SU-DHL-6 (cell line): ENCODE measurements around the gene IFNA2.

ENCODE experiments used
- H2AFZ ChIP-seq: fragments of 200-600 bp; sonication (generic); 2 replicates; pipeline ENCODE4 v1.6.1; 2014; ENCODE audit warnings: low read depth, mild to moderate bottlenecking, moderate library complexity, mixed read lengths, antibody characterized with exemption, low read length; ENCODE audit not compliant: severe bottlenecking
- H3F3A ChIP-seq: fragments of 200-600 bp; shearing (Covaris generic); 2 replicates; pipeline ENCODE4 v1.6.0; 2016; ENCODE audit warnings: antibody characterized with exemption, mild to moderate bottlenecking; ENCODE audit not compliant: insufficient read depth
- H3K27ac ChIP-seq: fragments of 200-600 bp; sonication (generic); 2 replicates; pipeline ENCODE4 v1.5.1; 2016; ENCODE audit warnings: low read depth, mild to moderate bottlenecking, low read length, moderate library complexity, mixed read lengths
- H3K27me3 ChIP-seq: fragments of 200-600 bp; sonication (generic), shearing (Covaris generic); 2 replicates; pipeline ENCODE4 v1.6.0; 2014; ENCODE audit warnings: mild to moderate bottlenecking, low read length
- H3K36me3 ChIP-seq: fragments of 200-600 bp; sonication (generic); 2 replicates; pipeline ENCODE4 v1.6.1; 2014; ENCODE audit warnings: mild to moderate bottlenecking, low read length, mixed read lengths
- H3K4me2 ChIP-seq: fragments of 300-600, 200-600 bp; shearing (Covaris generic), sonication (generic); 2 replicates; pipeline ENCODE4 v1.6.0; 2014; ENCODE audit warnings: low read length, low read depth, mild to moderate bottlenecking; ENCODE audit not compliant: poor library complexity, severe bottlenecking
- H3K4me3 ChIP-seq: fragments of 200-600 bp; sonication (generic); 2 replicates; pipeline ENCODE4 v1.5.1; 2014; ENCODE audit warnings: antibody characterized with exemption, low read length, mild to moderate bottlenecking, mixed read lengths; ENCODE audit not compliant: insufficient read depth, poor library complexity, severe bottlenecking
- H3K79me2 ChIP-seq: fragments of 200-600 bp; sonication (generic); 2 replicates; pipeline ENCODE4 v1.6.1; 2014; ENCODE audit warnings: mild to moderate bottlenecking, low read length, moderate library complexity; ENCODE audit not compliant: insufficient read depth
- H3K9ac ChIP-seq: fragments of 200-600 bp; sonication (generic); 2 replicates; pipeline ENCODE4 v1.7.0; 2014; ENCODE audit warnings: mild to moderate bottlenecking, low read length
- H3K9me2 ChIP-seq: fragments of 200-600 bp; sonication (generic); replicated peaks from 2 replicates; pipeline ENCODE4 v1.6.1; 2014; ENCODE audit warnings: low read length; ENCODE audit not compliant: insufficient read depth
- H3K9me3 ChIP-seq: fragments of 200-600 bp; sonication (generic); 2 replicates; pipeline ENCODE4 v1.6.1; 2014; ENCODE audit warnings: low read length, mixed read lengths; ENCODE audit not compliant: insufficient read depth
- H4K20me1 ChIP-seq: fragments of 200-600 bp; sonication (generic); 2 replicates; pipeline ENCODE4 v1.6.1; 2014; ENCODE audit warnings: low read depth, mild to moderate bottlenecking, antibody characterized with exemption, low read length, moderate library complexity, mixed read lengths
- CTCF ChIP-seq: fragments of 200-600 bp; sonication (generic); IDR thresholded peaks from one replicate; pipeline ENCODE4 v1.5.1; 2017; ENCODE audit warnings: antibody characterized with exemption, mild to moderate bottlenecking, low read length, moderate library complexity; ENCODE audit not compliant: insufficient read depth, poor library complexity, severe bottlenecking
- EZH2phosphoT487 ChIP-seq: fragments of 200-600 bp; sonication (generic), shearing (Covaris generic); conservative IDR thresholded peaks from 2 replicates; pipeline ENCODE4 v1.6.1; 2018; ENCODE audit warnings: mild to moderate bottlenecking, antibody characterized with exemption, low read length, moderate library complexity, mixed read lengths

IFNA2 gene

GRCh38 chr9:21415493-21416267, 30.5 kb upstream of the IFNA2 start:
- H3K79me2 ChIP-seq: no peaks in the 10 kb centered on the region
- H4K20me1 ChIP-seq: no peaks in the 10 kb centered on the region
- H3F3A ChIP-seq: no peaks in the 10 kb centered on the region
- H3K27ac ChIP-seq: no peak overlapping the region
- no peaks in the 10 kb centered on the region for H3K27me3 ChIP-seq
- no peak overlapping the region for H3K9ac ChIP-seq
- no peak overlapping the region for H3K4me3 ChIP-seq
- H2AFZ ChIP-seq: no peak overlapping the region
- no peaks in the 10 kb centered on the region for H3K36me3 ChIP-seq
- H3K9me2 ChIP-seq: no peaks in the 10 kb centered on the region
- no peak overlapping the region for H3K4me2 ChIP-seq
- H3K9me3 ChIP-seq: no peaks in the 10 kb centered on the region
- TF ChIP-seq EZH2phosphoT487: no peak
- no peak for TF ChIP-seq CTCF

GRCh38 chr9:21414220-21414940, 29.2 kb upstream of the IFNA2 start:
- no peaks in the 10 kb centered on the region for H4K20me1 ChIP-seq
- no peaks in the 10 kb centered on the region for H3K27me3 ChIP-seq
- no peak overlapping the region for H3K4me2 ChIP-seq
- no peak overlapping the region for H2AFZ ChIP-seq
- no peak overlapping the region for H3K9ac ChIP-seq
- no peaks in the 10 kb centered on the region for H3K36me3 ChIP-seq
- no peak for TF ChIP-seq CTCF
- TF ChIP-seq EZH2phosphoT487: no peak
- H3F3A ChIP-seq: no peaks in the 10 kb centered on the region
- H3K27ac ChIP-seq: no peak overlapping the region
- no peak overlapping the region for H3K4me3 ChIP-seq
- H3K9me3 ChIP-seq: no peaks in the 10 kb centered on the region
- H3K9me2 ChIP-seq: no peaks in the 10 kb centered on the region
- no peaks in the 10 kb centered on the region for H3K79me2 ChIP-seq

- Histone ChIP-seq H3K9me2 (no peaks in the 10 kb centered on the region), H3K36me3 (no peaks in the 10 kb centered on the region), H3K27me3 (no peaks in the 10 kb centered on the region), H3K27ac (no peak overlapping the region), H3K9me3 (no peaks in the 10 kb centered on the region), H3K4me2 (no peak overlapping the region), H2AFZ (no peak overlapping the region), H4K20me1 (no peaks in the 10 kb centered on the region), H3K79me2 (no peaks in the 10 kb centered on the region), H3K9ac (no peak overlapping the region), H3K4me3 (no peak overlapping the region), H3F3A (no peaks in the 10 kb centered on the region)
- TF ChIP-seq CTCF: no peak
- no peak for TF ChIP-seq EZH2phosphoT487
These were observed 28.4 kb upstream of the IFNA2 start for GRCh38 chr9:21413624-21414023.
